ACHN (cell line): Measurements from ENCODE around the gene ADAMTS6.

Experiments used
- DNase-seq: peaks from one replicate; pipeline ENCODE4 v3.0.0-alpha.2; 2015
- in situ Hi-C: cut with HindIII; loops from 2 replicates; pipeline ENCODE4 v1.10.0; 2017; ENCODE audit warnings: low sequenced_read_pairs, low pct_ligation_motif_present, low pct_unique_long_range_greater_than_20kb

ADAMTS6 gene

GRCh38 chr5:65133477-65134110, 348.1 kb downstream of the ADAMTS6 start:
- no peak for DNase-seq
- in situ Hi-C loops = no loop called here

GRCh38 chr5:65132386-65132785, 349.3 kb downstream of the ADAMTS6 start:
- in situ Hi-C loops = no loop called here

GRCh38 chr5:65128226-65128625, 353.5 kb downstream of the ADAMTS6 start:
- in situ Hi-C loops = no loop called here
- no peak for DNase-seq

More at GRCh38 chr5:65132386-65132785, 349.3 kb downstream of the ADAMTS6 start:
- no peak for DNase-seq

- DNase-seq = no peak
- in situ Hi-C loops = no loop called here
Observed at GRCh38 chr5:65127161-65127901, 354.4 kb downstream of the ADAMTS6 start.

GRCh38 chr5:65126542-65127069, 355.1 kb downstream of the ADAMTS6 start:
- in situ Hi-C loops = no loop called here
- DNase-seq = no peak

GRCh38 chr5:65125591-65126541, 355.9 kb downstream of the ADAMTS6 start:
- DNase-seq = no peak

GRCh38 chr5:65121880-65122436, 359.8 kb downstream of the ADAMTS6 start:
- in situ Hi-C loops = no loop called here
- DNase-seq = no peak

More at GRCh38 chr5:65125591-65126541, 355.9 kb downstream of the ADAMTS6 start:
- in situ Hi-C loops = no loop called here

GRCh38 chr5:65120371-65120967, 361.3 kb downstream of the ADAMTS6 start:
- DNase-seq = no peak
- in situ Hi-C loops = no loop called here

GRCh38 chr5:65117525-65117924, 364.2 kb downstream of the ADAMTS6 start:
- DNase-seq = no peak
- in situ Hi-C loops = no loop called here

GRCh38 chr5:65113771-65114170, 367.9 kb downstream of the ADAMTS6 start:
- no peak for DNase-seq
- in situ Hi-C loops = no loop called here

- no peak for DNase-seq
- in situ Hi-C loops = no loop called here
Observed at GRCh38 chr5:65111961-65112658, 369.6 kb downstream of the ADAMTS6 start.

- DNase-seq = no peak
- in situ Hi-C loops = no loop called here
Observed at GRCh38 chr5:65108786-65109743, 372.7 kb downstream of the ADAMTS6 start.

- no peak for DNase-seq
- in situ Hi-C loops = no loop called here
Observed at GRCh38 chr5:65105301-65105700, 376.4 kb downstream of the ADAMTS6 start.

- in situ Hi-C loops = no loop called here
- DNase-seq = no peak
Observed at GRCh38 chr5:65104831-65105230, 376.9 kb downstream of the ADAMTS6 start.

- in situ Hi-C loops = no loop called here
Observed at GRCh38 chr5:65103756-65104440, 377.8 kb downstream of the ADAMTS6 start.

More at GRCh38 chr5:65103756-65104440, 377.8 kb downstream of the ADAMTS6 start:
- no peak for DNase-seq
